Measurements from ENCODE around the gene NDUFS4. TPM values are rescaled to one million over a fixed set of nuclear protein-coding genes. Genes with fewer than 3 reads are reported as not detected.
A peak's percentile ranks its signal among the peaks of the same experiment; 100 is the strongest.

NDUFS4 gene
- total and polyA plus RNA-seq, 9 of the 15 experiments (the other 6 are each of a cell fraction or from before 2014, with no cell fraction given): 68.7 to 313 (median 113) TPM

DNA sequence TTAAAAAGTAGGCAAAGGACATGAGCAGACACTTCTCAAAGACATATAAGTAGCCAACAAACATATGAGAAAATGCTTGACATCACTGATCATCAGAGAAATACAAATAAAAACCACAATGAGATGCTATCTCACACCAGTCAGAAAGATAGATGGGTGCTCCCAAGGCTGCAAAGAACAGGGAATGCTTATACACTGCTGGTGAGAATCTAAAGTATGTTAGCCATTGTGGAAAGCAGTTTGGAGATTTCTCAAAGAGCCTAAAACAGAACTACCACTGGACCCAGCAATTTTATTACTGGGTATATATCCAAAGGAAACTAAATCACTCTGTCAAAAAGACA lies 154.2 kb downstream of the NDUFS4 start:
- ChIA-PET POLR2A (no interaction called here), CTCF (ENCODE audit: low intra/inter-chr PET ratio) (no interaction called here)
- in situ Hi-C loops (cut with MboI): no loop called here
- ATAC-seq (no peak), FAIRE-seq (peak; percentile 23), DNase-seq (ENCODE audit: extremely low read depth in 1 of 4, low spot score in 3 of 4) (no peak)
- Histone ChIP-seq H3K9ac (ENCODE audit: insufficient read depth in 1 of 2, low read depth in 2 of 2, low read length in 2 of 2) (no peak overlapping the region), H4K20me1 (replicated peaks; ENCODE audit: control insufficient read depth, insufficient read depth, low read length) (no peaks in the 10 kb centered on the region), H3K27me3 (ENCODE audit: control insufficient read depth in 2 of 2, insufficient read depth in 2 of 2, low read length in 2 of 2) (peaks cover 0 to 12% of the 10 kb centered on the region in 2 experiments; a peak in 2 of 5 replicates), H3K79me2 (ENCODE audit: control insufficient read depth, insufficient read depth, low read length) (no peaks in the 10 kb centered on the region), H3K27ac (ENCODE audit: extremely low read depth, low read depth, low read length) (no peak overlapping the region), H3K4me2 (ENCODE audit: insufficient read depth, low read length) (no peak overlapping the region), H3K9me1 (ENCODE audit: control insufficient read depth, insufficient read depth, low read length) (no peaks in the 10 kb centered on the region), H3K4me3 (no peak overlapping the region), H3K36me3 (ENCODE audit: control insufficient read depth, insufficient read depth, low read length) (no peaks in the 10 kb centered on the region), H3K9me3 (replicated peaks; ENCODE audit: control insufficient read depth, insufficient read depth, low read depth, low read length) (no peaks in the 10 kb centered on the region), H3K4me1 (replicated peaks in 1 of 2; ENCODE audit: control insufficient read depth in 2 of 2, insufficient read depth in 2 of 2, low read length in 2 of 2) (no peaks in the 10 kb centered on the region), H2AFZ (ENCODE audit: low read depth, low read length) (no peak overlapping the region)
- no TSS peak for BruUV-seq (replicated peaks)
- intact Hi-C loops (cut with micrococcal nuclease): no loop called here
- no peak for TF ChIP-seq ZNF224 (CRISPR knock-in tag; IDR thresholded peaks at IDR 0.05)
- TF ChIP-seq, protein P1, sequence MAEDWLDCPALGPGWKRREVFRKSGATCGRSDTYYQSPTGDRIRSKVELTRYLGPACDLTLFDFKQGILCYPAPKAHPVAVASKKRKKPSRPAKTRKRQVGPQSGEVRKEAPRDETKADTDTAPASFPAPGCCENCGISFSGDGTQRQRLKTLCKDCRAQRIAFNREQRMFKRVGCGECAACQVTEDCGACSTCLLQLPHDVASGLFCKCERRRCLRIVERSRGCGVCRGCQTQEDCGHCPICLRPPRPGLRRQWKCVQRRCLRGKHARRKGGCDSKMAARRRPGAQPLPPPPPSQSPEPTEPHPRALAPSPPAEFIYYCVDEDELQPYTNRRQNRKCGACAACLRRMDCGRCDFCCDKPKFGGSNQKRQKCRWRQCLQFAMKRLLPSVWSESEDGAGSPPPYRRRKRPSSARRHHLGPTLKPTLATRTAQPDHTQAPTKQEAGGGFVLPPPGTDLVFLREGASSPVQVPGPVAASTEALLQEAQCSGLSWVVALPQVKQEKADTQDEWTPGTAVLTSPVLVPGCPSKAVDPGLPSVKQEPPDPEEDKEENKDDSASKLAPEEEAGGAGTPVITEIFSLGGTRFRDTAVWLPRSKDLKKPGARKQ (CRISPR knock-in tag; IDR thresholded peaks at IDR 0.05): no peak
- TF ChIP-seq SAFB (IDR thresholded peaks at IDR 0.05; ENCODE audit: borderline replicate concordance, low read depth, low read length): no peak
- no peak for TF ChIP-seq CEBPG (CRISPR knock-in tag; IDR thresholded peaks at IDR 0.05)
- TF ChIP-seq CEBPG (tag; conservative IDR thresholded peaks at IDR 0.05 in 1 of 2, IDR thresholded peaks at IDR 0.05 in 1 of 2): no peak
- TF ChIP-seq ZFPM2 (CRISPR knock-in tag; IDR thresholded peaks at IDR 0.05): no peak
- no peak for TF ChIP-seq ZNF274 (IDR thresholded peaks at IDR 0.05; ENCODE audit: borderline replicate concordance, low read depth, low read length)
- no peak for TF ChIP-seq POLR3A (IDR thresholded peaks at IDR 0.05; ENCODE audit: borderline replicate concordance, extremely low read depth, insufficient read depth, insufficient read length)
- no peak for TF ChIP-seq NR0B1 (IDR thresholded peaks at IDR 0.05; ENCODE audit: partially characterized antibody)
